SK-N-SH treated with all-trans-retinoic acid at 6 μM for 48 hours (cell line): ENCODE measurements around the gene DOCK9.

Source experiments
- ATAC-seq: fragments of 200-7000 bp; cut with Tn5 transposase; 3 replicates; pipeline ENCODE4 v1.9.1; 2020; ENCODE audit warnings: mild to moderate bottlenecking, moderate library complexity
- ARNTL ChIP-seq: fragments of 450-650 bp; formaldehyde crosslinking; IDR thresholded peaks from 2 replicates; pipeline ENCODE4 v1.5.0; 2020; ENCODE audit warnings: low read depth, mild to moderate bottlenecking, moderate library complexity, borderline replicate concordance
- BACH2 ChIP-seq: fragments of 250-450 bp; sonication (Bioruptor Pico); IDR thresholded peaks from 2 replicates; pipeline ENCODE4 v1.9.0; 2021; ENCODE audit warnings: mild to moderate bottlenecking, borderline replicate concordance
- CSDC2 ChIP-seq: fragments of 250-450 bp; sonication (Bioruptor Pico); IDR thresholded peaks from 2 replicates; pipeline ENCODE4 v1.5.0; 2020; ENCODE audit warnings: mild to moderate bottlenecking, moderate library complexity
- ESRRG ChIP-seq: fragments of 250-450 bp; sonication (Bioruptor Pico); IDR thresholded peaks from 2 replicates; pipeline ENCODE4 v1.6.1; 2021; ENCODE audit warnings: mild to moderate bottlenecking
- GLIS3 ChIP-seq: fragments of 250-450 bp; sonication (Bioruptor Pico); IDR thresholded peaks from 2 replicates; pipeline ENCODE4 v1.5.0; 2020; ENCODE audit warnings: mild to moderate bottlenecking, moderate library complexity
- ISL1 ChIP-seq: fragments of 250-450 bp; sonication (Bioruptor Pico); IDR thresholded peaks from 2 replicates; pipeline ENCODE4 v2.1.2; 2022; ENCODE audit warnings: mild to moderate bottlenecking, moderate library complexity
- PPARA ChIP-seq: fragments of 250-450 bp; sonication (Bioruptor Pico); IDR thresholded peaks from 2 replicates; pipeline ENCODE4 v1.5.0; 2020; ENCODE audit warnings: mild to moderate bottlenecking, borderline replicate concordance
- RARB ChIP-seq: fragments of 250-450 bp; sonication (Bioruptor Pico); IDR thresholded peaks from 2 replicates; pipeline ENCODE4 v1.8.0; 2021; ENCODE audit warnings: mild to moderate bottlenecking, moderate library complexity
- TCF4 ChIP-seq: fragments of 250-450 bp; sonication (Bioruptor Pico); IDR thresholded peaks from 2 replicates; pipeline ENCODE4 v1.8.0; 2021; ENCODE audit warnings: mild to moderate bottlenecking, moderate library complexity, borderline replicate concordance
- TOX ChIP-seq: fragments of 250-450 bp; sonication (Bioruptor Pico); IDR thresholded peaks from 2 replicates; pipeline ENCODE4 v1.8.0; 2021; ENCODE audit warnings: mild to moderate bottlenecking, moderate library complexity, borderline replicate concordance
- ZC3H10 ChIP-seq: fragments of 250-450 bp; sonication (Bioruptor Pico); IDR thresholded peaks from 2 replicates; pipeline ENCODE4 v1.5.1; 2021; ENCODE audit warnings: mild to moderate bottlenecking, moderate library complexity
- ZFP30 ChIP-seq: fragments of 450-650 bp; formaldehyde crosslinking; IDR thresholded peaks from 2 replicates; pipeline ENCODE4 v1.5.0; 2022; ENCODE audit warnings: mild to moderate bottlenecking, moderate library complexity
- ZNF70 ChIP-seq: fragments of 450-650 bp; formaldehyde crosslinking; IDR thresholded peaks from 2 replicates; pipeline ENCODE4 v1.5.0; 2020; ENCODE audit warnings: mild to moderate bottlenecking, moderate library complexity
- ZNF8 ChIP-seq: fragments of 450-650 bp; formaldehyde crosslinking; IDR thresholded peaks from 2 replicates; pipeline ENCODE4 v1.5.0; 2020; ENCODE audit warnings: mild to moderate bottlenecking, moderate library complexity
- TF ChIP-seq, protein P1 (sequence below): fragments of 250-450 bp; sonication (Bioruptor Pico); IDR thresholded peaks from 2 replicates; pipeline ENCODE4 v1.5.1; 2020; ENCODE audit warnings: low read depth, mild to moderate bottlenecking, moderate library complexity
- TF ChIP-seq, protein P2 (sequence below): fragments of 250-450 bp; sonication (Bioruptor Pico); IDR thresholded peaks from 2 replicates; pipeline ENCODE4 v1.5.0; 2020; ENCODE audit warnings: mild to moderate bottlenecking, moderate library complexity
- TF ChIP-seq, protein P3 (sequence below): fragments of 250-450 bp; sonication (Bioruptor Pico); IDR thresholded peaks from 2 replicates; pipeline ENCODE4 v1.8.0; 2020; ENCODE audit warnings: mild to moderate bottlenecking, moderate library complexity, borderline replicate concordance
- TF ChIP-seq, protein P4 (sequence below): fragments of 250-450 bp; sonication (Bioruptor Pico); IDR thresholded peaks from 2 replicates; pipeline ENCODE4 v1.8.0; 2021; ENCODE audit warnings: low read depth, mild to moderate bottlenecking, moderate library complexity, borderline replicate concordance
- TF ChIP-seq, protein P5 (sequence below): fragments of 250-450 bp; sonication (Bioruptor Pico); IDR thresholded peaks from 2 replicates; pipeline ENCODE4 v1.5.1; 2021; ENCODE audit warnings: mild to moderate bottlenecking, moderate library complexity

The DOCK9 gene

DNA sequence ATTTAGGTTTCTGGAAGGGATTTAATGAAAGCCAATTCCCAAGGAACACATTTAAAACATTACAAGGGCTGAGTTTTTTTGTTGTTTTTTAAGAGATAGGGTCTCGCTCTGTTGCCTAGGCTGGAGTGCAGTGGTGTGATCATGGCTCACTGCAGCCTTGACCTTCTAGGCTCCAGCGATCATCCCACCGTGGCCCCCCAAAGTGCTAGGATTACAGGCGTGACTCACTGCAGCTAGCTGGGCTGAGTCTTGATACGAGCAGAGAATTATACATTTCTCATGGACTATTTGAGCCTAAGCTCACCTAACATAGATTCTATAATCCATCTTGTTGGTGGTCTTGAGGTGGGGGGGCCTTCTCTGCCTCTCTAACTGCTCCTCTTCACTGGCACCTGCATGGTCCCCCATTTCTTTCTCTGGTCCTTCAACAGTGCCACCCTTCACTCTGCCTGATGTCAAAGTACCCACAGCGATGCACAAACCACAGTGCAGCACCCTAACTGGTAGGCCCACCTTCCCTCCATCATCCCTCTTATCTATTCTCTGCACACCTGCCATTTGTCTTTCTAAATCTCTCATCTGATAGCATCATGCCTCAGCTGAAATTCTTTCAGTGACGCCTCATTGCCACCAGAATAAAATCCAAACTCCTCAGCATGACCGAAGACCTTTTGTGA, 37.4 kb downstream of the DOCK9 start:
- ATAC-seq: no peak
- TF ChIP-seq ISL1 (CRISPR knock-in tag) (no peak), ESRRG (no peak), ZFP30 (CRISPR knock-in tag) (no peak), CSDC2 (CRISPR knock-in tag) (no peak), PPARA (CRISPR knock-in tag) (no peak), ZNF8 (CRISPR knock-in tag) (no peak)
- TF ChIP-seq, protein P1, sequence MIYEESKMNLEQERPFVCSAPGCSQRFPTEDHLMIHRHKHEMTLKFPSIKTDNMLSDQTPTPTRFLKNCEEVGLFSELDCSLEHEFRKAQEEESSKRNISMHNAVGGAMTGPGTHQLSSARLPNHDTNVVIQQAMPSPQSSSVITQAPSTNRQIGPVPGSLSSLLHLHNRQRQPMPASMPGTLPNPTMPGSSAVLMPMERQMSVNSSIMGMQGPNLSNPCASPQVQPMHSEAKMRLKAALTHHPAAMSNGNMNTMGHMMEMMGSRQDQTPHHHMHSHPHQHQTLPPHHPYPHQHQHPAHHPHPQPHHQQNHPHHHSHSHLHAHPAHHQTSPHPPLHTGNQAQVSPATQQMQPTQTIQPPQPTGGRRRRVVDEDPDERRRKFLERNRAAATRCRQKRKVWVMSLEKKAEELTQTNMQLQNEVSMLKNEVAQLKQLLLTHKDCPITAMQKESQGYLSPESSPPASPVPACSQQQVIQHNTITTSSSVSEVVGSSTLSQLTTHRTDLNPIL (CRISPR knock-in tag): no peak
- TF ChIP-seq, protein P2, sequence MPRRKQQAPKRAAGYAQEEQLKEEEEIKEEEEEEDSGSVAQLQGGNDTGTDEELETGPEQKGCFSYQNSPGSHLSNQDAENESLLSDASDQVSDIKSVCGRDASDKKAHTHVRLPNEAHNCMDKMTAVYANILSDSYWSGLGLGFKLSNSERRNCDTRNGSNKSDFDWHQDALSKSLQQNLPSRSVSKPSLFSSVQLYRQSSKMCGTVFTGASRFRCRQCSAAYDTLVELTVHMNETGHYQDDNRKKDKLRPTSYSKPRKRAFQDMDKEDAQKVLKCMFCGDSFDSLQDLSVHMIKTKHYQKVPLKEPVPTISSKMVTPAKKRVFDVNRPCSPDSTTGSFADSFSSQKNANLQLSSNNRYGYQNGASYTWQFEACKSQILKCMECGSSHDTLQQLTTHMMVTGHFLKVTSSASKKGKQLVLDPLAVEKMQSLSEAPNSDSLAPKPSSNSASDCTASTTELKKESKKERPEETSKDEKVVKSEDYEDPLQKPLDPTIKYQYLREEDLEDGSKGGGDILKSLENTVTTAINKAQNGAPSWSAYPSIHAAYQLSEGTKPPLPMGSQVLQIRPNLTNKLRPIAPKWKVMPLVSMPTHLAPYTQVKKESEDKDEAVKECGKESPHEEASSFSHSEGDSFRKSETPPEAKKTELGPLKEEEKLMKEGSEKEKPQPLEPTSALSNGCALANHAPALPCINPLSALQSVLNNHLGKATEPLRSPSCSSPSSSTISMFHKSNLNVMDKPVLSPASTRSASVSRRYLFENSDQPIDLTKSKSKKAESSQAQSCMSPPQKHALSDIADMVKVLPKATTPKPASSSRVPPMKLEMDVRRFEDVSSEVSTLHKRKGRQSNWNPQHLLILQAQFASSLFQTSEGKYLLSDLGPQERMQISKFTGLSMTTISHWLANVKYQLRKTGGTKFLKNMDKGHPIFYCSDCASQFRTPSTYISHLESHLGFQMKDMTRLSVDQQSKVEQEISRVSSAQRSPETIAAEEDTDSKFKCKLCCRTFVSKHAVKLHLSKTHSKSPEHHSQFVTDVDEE: no peak

DNA sequence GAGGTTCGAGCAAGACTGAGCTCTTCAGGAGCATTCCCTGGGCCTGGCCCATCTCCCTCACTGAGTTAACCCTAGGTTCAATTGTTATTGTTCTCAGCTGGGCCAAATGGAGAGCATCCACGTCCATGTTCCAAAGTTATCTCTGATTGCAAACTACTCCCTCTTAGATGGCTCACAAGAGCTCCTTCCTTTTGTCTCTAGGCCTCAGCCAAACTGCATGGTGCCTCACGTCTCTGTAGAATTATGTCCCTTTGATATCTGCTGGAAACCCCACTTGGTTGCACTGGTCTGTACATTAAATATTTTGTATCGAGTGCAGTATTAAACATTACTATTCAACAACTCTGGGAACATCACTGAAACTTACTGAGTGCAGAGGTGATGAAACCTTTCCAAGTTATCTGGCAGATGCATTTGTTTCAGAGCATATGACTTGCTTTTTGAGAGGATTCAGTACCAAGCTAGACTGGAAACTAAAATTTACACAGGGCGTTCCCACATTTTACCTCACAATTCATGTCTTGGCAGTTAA, 38.1 kb downstream of the DOCK9 start:
- no peak for ATAC-seq
- no peak for TF ChIP-seq ARNTL
- TF ChIP-seq RARB (CRISPR knock-in tag): no peak
- no peak for TF ChIP-seq TOX (CRISPR knock-in tag)

DNA sequence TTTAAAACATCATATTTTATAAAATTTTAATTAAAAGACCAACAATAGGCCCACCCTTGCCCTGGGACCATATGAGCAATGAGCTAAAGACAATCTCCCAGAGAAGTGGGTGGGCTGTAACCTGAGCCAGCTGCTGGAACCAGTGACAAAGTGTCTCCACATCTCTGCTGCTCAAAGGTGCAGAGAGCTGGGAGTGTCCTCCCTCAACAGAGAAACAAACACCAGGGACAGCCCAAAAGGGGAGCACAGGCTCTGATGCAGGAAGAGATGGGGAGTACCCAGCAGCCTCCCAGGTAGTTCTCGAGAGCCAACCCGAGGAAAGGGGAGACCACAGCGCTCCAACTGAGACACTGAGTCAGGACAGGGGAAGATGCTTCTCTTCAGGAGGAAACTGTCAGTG, 39.1 kb downstream of the DOCK9 start:
- ATAC-seq: peak; percentile 74
- no peak for TF ChIP-seq ISL1 (CRISPR knock-in tag)
- TF ChIP-seq ZNF70 (CRISPR knock-in tag): no peak
- TF ChIP-seq BACH2 (CRISPR knock-in tag): no peak
- no peak for TF ChIP-seq TCF4 (CRISPR knock-in tag)

DNA sequence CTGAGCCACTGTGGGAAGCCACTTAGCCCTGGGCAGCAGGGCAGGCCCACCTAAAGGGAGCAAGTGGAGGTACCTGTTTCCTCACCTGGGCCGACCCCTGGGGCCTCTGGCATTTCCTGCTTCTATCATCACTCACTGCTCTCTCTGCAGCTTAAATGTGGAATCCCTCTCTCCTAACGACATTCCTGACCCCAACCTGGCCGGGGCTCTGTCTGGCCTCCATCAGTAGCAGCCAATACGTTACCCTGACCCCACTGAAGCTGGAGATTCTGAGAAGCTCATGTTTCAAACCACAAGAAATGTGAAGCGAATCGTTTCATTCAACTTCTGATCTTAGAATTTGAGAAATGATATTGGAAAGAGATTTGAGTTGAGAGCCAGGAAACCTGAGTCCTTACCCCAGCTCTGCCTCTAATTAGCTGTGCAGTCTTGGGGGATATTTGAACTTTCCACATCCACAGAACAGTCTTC, 39.9 kb downstream of the DOCK9 start:
- TF ChIP-seq, protein P3, sequence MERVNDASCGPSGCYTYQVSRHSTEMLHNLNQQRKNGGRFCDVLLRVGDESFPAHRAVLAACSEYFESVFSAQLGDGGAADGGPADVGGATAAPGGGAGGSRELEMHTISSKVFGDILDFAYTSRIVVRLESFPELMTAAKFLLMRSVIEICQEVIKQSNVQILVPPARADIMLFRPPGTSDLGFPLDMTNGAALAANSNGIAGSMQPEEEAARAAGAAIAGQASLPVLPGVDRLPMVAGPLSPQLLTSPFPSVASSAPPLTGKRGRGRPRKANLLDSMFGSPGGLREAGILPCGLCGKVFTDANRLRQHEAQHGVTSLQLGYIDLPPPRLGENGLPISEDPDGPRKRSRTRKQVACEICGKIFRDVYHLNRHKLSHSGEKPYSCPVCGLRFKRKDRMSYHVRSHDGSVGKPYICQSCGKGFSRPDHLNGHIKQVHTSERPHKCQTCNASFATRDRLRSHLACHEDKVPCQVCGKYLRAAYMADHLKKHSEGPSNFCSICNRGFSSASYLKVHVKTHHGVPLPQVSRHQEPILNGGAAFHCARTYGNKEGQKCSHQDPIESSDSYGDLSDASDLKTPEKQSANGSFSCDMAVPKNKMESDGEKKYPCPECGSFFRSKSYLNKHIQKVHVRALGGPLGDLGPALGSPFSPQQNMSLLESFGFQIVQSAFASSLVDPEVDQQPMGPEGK (CRISPR knock-in tag): no peak
- no peak for TF ChIP-seq GLIS3 (CRISPR knock-in tag)
- TF ChIP-seq RARB (CRISPR knock-in tag): no peak
- no peak for TF ChIP-seq BACH2 (CRISPR knock-in tag)
- TF ChIP-seq ZNF70 (CRISPR knock-in tag): no peak
- no peak for TF ChIP-seq ZFP30 (CRISPR knock-in tag)
- peak; percentile 46 for ATAC-seq

DNA sequence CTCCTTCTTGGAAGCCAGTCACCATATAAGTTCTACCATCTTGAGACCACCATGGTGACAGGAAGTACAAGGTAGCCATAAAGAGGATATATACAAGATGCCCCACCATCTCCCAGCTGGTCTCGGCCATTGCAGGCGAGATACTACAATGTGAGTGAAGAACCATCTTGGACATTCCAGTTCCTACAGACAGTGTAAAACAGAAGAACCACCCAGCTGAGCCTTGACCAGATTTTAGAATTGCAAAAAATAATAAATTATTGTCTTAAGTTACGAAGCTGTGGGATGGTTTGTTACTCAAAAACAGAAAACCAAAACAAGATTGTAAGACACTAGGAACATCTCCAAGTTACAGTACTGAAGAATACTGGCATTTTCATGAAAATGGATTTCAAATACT, 43.6 kb downstream of the DOCK9 start:
- TF ChIP-seq ESRRG (no peak), ARNTL (no peak), ZC3H10 (CRISPR knock-in tag) (no peak), RARB (CRISPR knock-in tag) (no peak)
- TF ChIP-seq, protein P4, sequence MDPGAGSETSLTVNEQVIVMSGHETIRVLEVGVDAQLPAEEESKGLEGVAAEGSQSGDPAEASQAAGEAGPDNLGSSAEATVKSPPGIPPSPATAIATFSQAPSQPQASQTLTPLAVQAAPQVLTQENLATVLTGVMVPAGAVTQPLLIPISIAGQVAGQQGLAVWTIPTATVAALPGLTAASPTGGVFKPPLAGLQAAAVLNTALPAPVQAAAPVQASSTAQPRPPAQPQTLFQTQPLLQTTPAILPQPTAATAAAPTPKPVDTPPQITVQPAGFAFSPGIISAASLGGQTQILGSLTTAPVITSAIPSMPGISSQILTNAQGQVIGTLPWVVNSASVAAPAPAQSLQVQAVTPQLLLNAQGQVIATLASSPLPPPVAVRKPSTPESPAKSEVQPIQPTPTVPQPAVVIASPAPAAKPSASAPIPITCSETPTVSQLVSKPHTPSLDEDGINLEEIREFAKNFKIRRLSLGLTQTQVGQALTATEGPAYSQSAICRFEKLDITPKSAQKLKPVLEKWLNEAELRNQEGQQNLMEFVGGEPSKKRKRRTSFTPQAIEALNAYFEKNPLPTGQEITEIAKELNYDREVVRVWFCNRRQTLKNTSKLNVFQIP (CRISPR knock-in tag): no peak
- TF ChIP-seq, protein P5, sequence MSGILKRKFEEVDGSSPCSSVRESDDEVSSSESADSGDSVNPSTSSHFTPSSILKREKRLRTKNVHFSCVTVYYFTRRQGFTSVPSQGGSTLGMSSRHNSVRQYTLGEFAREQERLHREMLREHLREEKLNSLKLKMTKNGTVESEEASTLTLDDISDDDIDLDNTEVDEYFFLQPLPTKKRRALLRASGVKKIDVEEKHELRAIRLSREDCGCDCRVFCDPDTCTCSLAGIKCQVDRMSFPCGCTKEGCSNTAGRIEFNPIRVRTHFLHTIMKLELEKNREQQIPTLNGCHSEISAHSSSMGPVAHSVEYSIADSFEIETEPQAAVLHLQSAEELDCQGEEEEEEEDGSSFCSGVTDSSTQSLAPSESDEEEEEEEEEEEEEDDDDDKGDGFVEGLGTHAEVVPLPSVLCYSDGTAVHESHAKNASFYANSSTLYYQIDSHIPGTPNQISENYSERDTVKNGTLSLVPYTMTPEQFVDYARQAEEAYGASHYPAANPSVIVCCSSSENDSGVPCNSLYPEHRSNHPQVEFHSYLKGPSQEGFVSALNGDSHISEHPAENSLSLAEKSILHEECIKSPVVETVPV (CRISPR knock-in tag): no peak
- TF ChIP-seq, protein P2: no peak
- ATAC-seq: no peak
